GM21515 (cell line): Measurements from ENCODE around the gene TENT4B.
"Not testable (repeated sequence)": the region's sequence is repeated elsewhere in the genome, so short reads cannot be mapped to it uniquely, and the experiment has no call there.

ENCODE experiments used
- ATAC-seq: cut with Tn5 transposase; IDR thresholded peaks from one replicate; pipeline ENCODE4 v1.9.1; 2021; ENCODE audit not compliant: unreplicated experiment

TENT4B gene

DNA sequence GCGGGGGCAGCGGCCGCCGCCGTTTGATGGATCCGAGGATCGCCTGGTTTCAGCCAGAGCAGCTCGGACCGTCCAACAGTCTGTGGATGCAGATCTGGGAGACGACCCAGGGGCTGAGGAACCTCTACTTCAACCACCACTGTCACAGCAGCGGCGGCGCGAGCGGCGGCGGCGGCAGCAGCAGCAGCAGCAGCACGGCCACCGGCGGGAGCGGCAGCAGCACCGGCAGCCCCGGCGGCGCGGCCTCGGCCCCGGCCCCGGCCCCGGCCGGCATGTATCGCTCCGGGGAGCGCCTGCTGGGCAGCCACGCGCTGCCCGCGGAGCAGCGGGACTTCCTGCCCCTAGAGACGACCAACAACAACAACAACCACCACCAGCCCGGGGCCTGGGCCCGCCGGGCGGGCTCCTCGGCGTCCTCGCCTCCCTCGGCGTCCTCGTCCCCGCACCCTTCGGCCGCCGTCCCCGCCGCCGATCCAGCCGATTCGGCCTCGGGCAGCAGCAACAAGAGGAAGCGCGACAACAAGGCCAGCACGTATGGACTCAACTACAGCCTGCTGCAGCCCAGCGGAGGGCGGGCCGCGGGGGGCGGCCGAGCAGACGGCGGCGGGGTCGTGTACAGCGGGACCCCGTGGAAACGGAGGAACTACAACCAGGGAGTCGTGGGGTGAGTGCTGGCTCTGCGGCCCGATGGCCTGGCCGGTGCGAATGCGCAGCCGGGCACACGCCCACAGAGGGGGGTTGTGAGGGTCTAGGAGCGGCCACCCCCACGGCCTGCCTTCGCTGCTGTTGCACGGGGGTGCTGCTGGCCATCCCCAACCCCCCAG is 702 bp downstream of the TENT4B start:
- ATAC-seq: peak; percentile 10

DNA sequence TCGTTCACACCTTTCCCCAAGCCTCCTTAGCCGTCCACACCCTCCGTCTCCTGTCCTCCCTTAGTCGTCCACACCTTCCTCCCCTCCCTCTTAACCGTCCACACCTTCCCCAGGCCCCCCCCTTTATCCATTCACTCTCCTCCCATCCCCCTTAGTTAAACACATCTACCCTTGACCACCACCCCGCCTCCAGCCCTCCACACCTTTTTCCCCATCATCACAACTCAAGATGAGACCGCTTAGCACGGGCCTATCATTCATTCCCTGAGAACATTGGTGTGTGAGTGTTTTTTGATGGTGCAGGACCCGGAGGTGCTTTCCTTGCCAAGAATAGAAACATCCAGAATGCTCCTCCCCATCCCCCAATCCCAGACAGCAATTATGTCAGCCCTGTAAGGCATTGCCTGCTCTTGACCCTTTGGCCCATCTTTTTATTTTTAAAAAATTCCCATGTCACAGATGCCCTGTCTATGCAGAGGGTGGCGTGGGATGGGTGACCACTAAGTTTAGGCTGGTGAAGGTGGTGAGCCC is 1.4 kb downstream of the TENT4B start:
- ATAC-seq: no peak

DNA sequence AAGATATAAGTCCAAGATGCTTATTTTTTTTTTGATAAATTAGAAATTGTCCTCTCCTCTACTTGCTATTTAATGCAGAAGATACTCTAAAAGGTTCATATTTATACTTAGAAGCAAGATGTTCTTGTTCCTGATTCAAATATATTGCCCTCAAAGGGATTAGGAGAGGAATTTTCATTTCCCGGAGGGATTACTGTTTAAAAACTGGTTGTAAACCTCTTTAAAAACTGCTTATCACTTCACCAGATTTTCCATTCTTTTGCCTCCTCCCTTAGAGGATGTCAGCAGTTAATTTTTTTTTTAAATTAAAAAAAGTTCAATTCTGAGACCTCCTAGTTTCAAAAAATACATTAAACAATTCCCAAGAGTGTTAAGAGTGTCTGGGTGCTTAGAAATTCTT is 2.8 kb downstream of the TENT4B start:
- no peak for ATAC-seq

DNA sequence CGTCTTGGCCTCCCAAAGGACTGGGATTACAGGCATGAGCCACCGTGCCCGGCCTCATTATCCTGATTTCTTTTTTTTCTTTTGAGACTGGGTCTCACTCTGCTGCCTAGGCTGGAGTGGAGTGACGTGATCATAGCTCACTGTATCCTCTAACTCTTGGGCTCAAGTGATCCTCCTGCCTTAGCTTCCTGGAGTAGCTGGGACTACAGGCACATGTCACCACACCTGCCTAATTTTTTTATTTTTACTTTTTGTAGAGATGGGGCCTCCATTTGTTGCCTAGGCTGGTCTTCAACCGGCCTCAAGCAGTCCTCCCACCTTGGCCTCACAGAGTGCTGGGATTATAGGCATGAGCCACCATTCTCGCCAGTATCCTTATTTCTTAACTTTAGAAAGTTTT is 3.5 kb downstream of the TENT4B start:
- no peak for ATAC-seq

DNA sequence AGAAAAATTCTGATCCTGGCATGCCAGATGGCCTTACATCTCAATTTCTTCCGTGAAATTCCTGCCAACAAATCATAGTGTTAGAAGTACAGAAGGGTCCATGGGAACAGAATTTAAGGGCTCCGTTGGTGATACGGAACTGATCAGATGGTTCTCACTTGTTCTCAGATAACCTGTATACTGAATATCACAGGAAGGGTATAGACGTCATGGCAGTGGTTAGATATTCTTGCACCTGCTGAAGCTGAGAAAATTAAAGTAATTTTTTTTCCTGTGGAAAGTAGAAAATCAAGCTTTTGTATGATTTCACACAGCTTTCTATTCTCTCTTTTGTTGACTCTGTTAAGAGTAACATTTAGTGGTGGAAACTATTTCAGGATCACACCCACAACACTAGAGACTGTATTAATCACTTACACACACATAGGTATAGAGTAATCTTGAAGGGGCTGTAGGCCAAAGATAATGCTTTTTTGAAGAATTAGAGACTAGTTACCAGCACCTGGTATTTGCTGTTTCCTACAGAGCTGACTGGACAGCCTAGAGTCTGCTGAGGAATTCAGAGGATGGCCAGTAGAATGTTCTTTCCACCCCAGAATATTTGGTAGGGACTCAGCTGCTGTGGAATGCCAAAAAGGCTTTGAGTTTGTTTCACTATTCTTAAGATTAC is 7.5 kb downstream of the TENT4B start:
- no peak for ATAC-seq

DNA sequence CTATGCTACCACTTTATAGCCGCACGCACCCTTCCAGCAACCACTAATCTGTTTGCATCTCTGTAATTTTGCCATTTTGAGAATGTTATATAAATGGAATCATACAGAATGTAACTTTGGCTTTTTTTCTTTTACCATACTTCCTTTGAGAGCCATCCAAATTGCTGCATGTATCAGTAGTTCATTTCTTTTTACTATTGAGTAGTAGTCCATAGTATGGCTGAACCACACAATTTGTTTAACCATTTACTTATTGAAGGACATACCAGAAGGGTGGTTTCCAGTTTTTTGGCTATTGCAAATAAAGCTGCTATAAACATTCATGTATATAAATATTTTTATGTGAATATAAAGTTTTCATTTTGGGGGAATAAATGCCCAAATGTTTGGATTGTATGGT is 8.8 kb downstream of the TENT4B start:
- ATAC-seq: no peak

DNA sequence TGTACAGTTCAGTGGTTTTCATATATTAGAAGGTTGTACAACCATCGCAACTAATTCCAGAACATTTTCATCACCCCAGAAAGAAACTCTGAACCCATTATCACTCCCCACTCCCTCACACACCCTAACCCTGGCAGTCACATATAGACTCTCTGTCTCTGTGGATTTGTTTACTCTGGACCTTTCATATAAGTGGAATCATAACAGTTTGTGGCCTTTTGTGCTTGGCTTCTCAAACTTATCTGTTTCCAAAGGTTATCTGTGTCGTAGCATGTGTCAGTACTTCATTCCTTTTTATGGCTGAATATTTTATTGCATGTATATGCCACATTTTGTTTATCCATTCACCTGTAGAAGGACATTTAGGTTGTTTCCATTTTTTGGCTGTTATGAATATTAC is 12.4 kb downstream of the TENT4B start:
- ATAC-seq: no peak

DNA sequence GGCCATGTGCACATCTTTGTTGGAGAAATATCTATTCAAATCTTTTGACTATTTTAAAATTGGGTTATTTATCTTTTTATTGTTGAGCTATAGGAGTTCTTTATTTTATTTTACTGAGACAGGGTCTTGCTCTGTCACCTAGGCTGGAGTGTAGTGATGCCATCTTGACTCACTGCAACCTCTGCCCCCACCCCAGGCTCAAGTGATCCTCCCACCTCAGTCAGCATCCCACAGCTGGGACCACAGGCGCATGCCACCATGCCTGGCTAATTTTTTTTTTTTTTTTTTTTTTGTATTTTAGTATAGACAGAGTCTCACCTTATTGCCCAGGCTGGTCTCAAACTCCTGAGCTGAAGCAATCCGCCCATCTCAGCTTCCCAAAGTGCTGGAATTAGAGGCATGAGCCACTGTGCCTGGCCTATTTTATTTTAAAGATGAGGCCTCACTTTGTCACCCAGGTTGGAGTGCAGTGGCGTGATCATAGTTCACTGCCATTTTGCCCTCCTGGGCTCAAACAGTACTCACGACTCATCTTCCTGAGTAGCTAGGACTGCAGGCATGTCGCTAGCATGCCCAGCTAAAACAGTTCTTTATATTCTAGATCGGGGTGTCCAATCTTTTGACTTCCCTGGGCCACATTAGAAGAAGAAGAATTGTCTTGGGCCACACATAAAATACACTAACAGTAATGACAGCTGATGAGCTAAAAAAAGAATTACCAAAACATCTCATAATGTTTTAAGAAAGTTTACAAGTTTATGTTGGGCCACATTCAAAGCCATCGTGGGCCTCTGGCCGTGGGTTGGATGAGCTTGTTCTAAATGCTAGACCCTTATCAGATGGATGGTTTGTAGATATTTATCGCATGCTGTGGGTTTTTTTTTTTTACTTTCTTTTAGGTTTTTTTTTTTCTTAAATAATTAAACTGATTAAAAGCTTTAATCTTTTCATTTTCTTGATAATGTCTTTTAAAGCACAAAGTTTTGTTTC is 13.7 kb downstream of the TENT4B start:
- ATAC-seq: no peak

DNA sequence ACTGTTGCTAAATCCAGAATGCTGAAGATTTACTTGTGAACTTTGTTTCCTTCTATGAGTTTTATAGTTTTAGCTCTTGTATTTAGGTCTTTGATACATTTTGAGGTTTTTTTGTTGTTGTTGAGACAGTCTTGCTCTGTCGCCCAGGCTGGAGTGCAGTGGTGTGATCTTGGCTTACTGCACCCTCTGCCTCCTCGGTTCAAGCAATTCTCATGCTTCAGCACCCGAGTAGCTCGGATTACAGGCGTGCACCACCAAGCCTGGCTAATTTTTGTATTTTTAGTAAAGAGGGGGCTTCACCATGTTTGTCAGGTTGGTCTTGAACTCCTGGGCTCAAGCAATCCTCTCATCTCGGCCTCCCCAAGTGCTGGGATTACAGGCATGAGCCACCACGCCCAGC is 14.4 kb downstream of the TENT4B start:
- ATAC-seq: no peak

DNA sequence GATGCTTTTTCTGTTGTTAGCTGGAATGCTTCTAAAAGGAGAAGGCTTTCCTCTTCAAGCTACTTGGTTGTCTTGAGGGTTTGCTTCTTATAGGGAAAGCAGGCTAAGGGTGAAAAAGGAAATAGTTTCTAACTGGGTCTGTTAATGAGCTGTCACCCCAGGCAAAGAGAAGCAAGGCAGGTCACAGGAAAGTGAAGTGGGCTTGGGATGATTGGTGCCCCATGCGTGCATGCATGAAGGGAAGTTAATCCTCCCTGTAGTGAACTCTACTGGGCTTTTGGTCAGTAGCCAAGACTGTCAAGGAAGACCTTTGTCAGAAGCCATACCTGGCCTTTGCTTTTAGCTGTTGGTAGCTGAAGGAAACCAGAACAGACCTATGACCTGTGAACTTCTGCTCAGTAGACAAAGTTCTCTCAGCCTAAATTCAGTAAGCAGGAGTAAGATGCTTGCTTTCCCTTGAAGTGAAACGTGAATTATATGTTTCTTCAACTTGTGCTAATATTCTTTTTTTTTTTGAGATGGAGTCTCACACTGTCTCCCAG is 16.5 kb downstream of the TENT4B start:
- no peak for ATAC-seq

DNA sequence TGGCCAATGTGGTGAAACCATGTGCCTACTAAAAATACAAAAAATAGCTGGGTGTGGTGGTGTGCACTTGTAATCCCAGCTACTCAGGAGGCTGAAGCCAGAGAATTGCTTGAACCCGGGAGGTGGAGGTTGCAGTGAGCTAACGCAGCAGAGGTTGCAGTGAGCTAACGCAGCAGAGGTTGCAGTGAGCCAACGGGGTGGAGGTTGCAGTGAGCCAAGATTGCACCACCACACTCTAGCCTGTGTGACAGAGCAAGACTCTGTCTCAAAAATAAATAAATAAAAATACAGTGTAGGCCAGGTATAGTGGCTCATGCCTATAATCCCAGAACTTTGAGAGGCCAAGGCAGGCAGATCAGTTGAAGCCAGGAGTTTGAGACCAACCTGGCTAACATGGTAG is 18.7 kb downstream of the TENT4B start:
- not testable (repeated sequence) for ATAC-seq

DNA sequence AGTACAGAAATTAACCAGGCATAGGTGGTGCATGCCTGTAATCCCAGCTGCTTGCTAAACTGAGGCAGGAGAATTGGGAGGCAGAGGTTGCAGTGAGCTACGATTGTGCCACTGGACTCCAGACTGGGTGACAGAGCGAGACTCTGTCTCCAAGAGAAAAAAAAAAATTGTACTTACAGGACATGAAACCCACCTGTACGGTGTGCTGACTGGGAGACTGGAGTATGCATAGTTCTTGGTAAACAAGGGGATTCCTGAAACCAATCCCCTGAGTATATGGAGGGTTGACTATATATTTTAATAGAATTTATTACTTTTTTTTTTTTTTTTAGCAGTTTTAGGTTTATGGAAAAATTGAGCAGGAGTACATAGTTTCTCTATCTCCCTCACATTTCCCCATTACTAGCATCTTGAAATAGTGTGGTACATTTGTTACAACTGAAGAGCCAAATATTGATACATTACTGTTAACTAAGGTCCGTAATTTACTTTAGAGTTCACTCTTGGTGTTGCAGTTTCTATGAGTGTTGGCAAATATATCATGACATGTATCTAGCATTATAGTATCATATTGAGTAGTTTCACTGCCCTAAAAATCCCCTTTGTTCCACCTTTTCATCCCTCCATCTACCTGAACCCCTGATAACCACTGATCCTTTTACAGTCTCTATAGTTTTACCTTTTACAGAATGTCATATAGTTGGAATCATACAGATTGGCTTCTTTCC is 19.3 kb downstream of the TENT4B start:
- ATAC-seq: no peak

DNA sequence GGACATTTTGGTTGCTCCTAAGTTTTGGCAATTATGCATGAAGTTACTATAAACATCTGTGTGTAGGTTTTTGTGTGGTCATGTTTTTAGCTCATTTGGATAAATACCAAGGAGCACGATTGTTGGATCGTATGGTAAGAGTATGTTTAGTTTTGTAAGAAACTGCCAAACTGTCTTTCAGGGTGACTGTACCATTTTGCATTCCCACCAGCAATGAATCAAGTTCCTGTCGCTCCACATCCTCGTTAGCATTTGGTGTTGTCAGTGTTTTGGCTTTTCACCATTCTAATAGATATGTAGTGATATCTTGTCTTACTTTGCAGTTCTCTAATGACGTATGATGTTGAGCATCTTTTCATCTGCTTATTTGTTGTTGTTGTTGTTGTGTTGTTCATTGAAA is 20.2 kb downstream of the TENT4B start:
- ATAC-seq: no peak

DNA sequence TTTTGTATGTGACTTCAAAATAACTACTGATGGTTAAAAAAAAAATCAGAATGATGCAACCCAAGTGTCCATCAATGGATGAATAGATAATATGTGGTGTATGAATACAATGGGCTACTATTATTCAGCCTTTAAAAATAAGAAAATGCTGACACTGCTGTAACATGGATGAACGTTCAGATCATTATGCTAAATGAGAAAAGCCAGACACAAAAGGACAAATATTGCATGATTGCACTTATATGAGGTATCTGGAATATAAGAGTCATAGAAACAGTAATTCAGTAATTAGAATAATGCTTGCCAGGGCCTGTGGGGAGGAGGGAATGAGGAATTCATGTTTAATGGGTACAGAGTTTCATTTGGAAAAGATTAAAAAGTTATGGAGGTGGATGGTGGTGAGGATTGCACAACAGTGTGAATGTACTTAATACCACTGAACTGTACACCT is 25.4 kb downstream of the TENT4B start:
- no peak for ATAC-seq

DNA sequence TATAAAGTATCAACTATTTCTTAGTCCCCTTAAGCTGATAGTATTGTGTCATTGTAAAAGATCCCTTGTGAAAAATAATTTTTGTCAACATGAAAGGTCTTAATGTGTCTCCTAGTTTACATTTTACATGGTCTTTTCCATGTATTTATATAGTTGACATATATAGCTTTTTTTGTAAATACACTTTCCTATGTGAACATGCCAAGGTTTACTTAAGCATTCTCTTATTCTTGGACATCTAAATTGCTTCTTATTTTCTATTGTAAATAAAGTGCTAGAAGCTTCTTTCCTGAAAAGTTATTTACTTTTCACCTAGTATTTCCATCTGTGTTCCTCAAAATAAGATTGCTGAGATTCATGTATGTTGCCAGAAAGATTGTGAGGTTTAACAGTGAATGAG is 29.3 kb downstream of the TENT4B start:
- ATAC-seq: no peak

DNA sequence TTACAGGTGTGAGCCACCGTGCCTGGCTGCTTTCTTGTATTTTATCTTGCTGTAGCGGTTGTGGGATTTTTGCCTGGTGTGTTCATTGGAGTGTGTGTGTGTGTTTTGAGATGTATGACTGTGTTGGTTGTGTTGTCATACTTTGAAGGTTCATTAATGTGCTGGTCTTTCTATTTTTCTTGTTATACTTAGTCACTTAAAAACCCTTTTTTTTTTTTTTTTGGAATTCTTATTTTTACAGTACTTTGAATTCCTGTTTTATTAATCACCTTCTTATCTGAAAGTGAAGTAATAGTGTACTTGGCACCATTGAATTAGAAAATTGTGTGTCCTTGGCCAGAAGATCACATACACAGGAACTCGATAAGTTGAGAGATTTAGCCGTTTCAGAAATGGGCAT is 30.2 kb downstream of the TENT4B start:
- no peak for ATAC-seq

DNA sequence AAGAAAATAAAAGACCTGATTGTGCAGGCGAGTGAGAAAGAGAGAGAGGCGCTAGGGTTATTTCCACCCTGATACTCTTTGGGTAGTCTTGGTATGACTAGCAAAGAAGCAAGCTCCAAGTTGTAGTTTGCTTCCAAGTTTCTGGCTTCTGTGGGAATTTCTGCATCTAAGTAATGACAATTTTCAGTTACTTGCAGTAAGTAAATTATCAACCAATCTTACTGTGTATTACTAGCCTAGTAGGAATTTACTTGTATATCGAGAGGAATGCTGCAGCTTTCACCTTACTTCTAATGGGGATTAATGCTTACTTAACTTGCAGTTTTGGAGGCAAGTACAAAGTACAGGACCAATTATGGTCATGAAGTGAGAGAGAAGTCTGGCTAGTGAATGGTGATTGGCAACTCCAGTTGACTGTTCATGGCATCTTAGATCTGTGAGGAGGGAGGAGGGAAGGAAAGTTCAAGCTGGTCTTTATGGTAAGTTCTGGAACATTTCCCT is 31.9 kb downstream of the TENT4B start:
- no peak for ATAC-seq

DNA sequence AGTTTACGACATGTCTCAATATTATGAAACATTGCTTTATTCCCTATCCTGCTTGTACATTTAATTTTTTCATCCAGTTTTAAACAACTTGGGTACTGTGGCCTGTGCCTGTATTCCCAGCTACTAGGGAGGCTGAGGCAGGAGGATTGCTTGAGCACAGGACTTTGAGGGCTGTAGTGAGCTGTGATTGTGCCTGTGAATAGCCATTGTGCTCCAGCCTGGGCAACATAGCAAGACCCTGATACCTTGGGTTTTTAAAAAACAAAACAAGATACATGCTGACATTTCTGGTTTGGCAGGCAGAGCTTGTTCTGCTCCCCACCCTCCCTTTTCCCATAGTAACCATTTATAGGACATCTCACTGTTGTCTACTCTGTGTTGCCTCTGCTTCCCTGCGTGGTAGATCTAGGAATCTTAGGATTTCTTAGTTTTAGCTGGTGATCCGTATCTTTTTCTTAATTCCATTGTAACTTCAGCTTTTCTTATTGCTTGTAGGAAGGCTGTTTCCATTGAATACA is 35.6 kb downstream of the TENT4B start:
- ATAC-seq: no peak

DNA sequence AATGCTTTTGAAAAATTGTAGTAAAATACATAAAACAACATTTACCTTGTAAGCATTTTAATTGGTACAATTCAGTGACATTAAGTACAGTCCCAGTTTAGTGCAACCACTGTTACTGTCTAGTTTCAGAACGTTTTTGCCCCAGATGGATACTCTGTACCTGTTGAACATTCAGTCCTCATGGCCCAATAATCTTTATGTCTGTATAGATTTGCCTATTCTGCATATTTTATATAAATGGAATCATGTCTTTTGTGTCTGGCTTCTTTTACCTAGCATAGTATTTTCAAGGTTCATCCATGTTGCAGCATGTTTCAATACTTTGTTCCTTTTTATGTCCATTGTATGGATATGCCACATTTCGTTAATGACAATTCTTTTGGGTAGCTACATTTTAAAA is 37.2 kb downstream of the TENT4B start:
- ATAC-seq: no peak
